HepG2 (cell line): ENCODE measurements around the gene GAPDH. TPM values are rescaled to one million over a fixed set of nuclear protein-coding genes. Genes with fewer than 3 reads are reported as not detected.
A peak's percentile ranks its signal among the peaks of the same experiment; 100 is the strongest.

Experiments used
- BRCA1 ChIP-seq: sonication (generic); formaldehyde crosslinking; IDR thresholded peaks from 2 replicates; pipeline ENCODE4 v1.4.0; 2020; ENCODE audit warnings: missing genetic modification reagents
- HBP1 ChIP-seq: IDR thresholded peaks from 2 replicates; pipeline ENCODE4 v1.6.1; 2016; ENCODE audit warnings: low read depth, control low read depth
- HCFC1 ChIP-seq: fragments of 150-350 bp; IDR thresholded peaks from 2 replicates; pipeline ENCODE4 v1.6.1; 2014; ENCODE audit warnings: low read depth, low read length
- KDM5B ChIP-seq: sonication (generic); formaldehyde crosslinking; IDR thresholded peaks from 2 replicates; pipeline ENCODE4 v1.4.0; 2020; ENCODE audit warnings: missing genetic modification reagents, mild to moderate bottlenecking, borderline replicate concordance
- NFE2L1 ChIP-seq: sonication (generic); formaldehyde crosslinking; IDR thresholded peaks from 2 replicates; pipeline ENCODE4 v1.4.0; 2020; ENCODE audit warnings: missing genetic modification reagents, mild to moderate bottlenecking, borderline replicate concordance
- PBX3 ChIP-seq: sonication (generic); formaldehyde crosslinking; IDR thresholded peaks from 2 replicates; pipeline ENCODE4 v1.8.1; 2023; ENCODE audit warnings: missing genetic modification reagents, inconsistent platforms, borderline replicate concordance
- SMARCC2 ChIP-seq: fragments of 450-650 bp; IDR thresholded peaks from 2 replicates; pipeline ENCODE4 v1.6.1; 2017; ENCODE audit warnings: antibody characterized with exemption, mild to moderate bottlenecking
- TRIM22 ChIP-seq: fragments of 450-650 bp; IDR thresholded peaks from 2 replicates; pipeline ENCODE4 v1.6.1; 2017
- ZHX2 ChIP-seq, 2 experiments: sonication (generic) in 1 of 2; formaldehyde crosslinking in 1 of 2; IDR thresholded peaks; 2 replicates each; pipeline versions ENCODE4 v1.6.1 to v1.9.0; 2014 to 2022; ENCODE audit warnings: antibody characterized with exemption in 1 of 2, borderline replicate concordance in 1 of 2, inconsistent platforms in 1 of 2, low read depth in 1 of 2, missing genetic modification reagents in 1 of 2
- ZNF276 ChIP-seq: sonication (generic); formaldehyde crosslinking; IDR thresholded peaks from 2 replicates; pipeline ENCODE4 v1.4.0; 2020; ENCODE audit warnings: mild to moderate bottlenecking, low read depth, missing genetic modification reagents
- ZNF550 ChIP-seq: sonication (generic); formaldehyde crosslinking; IDR thresholded peaks from 2 replicates; pipeline ENCODE4 v1.4.0; 2020; ENCODE audit warnings: mild to moderate bottlenecking, missing genetic modification reagents, borderline replicate concordance
- ZNF597 ChIP-seq: sonication (generic); formaldehyde crosslinking; IDR thresholded peaks from 2 replicates; pipeline ENCODE4 v1.5.0; 2020; ENCODE audit warnings: missing genetic modification reagents
- ZNF598 ChIP-seq: sonication (generic); formaldehyde crosslinking; IDR thresholded peaks from 2 replicates; pipeline ENCODE4 v1.5.1; 2020; ENCODE audit warnings: mild to moderate bottlenecking, missing genetic modification reagents, borderline replicate concordance
- ZNF850 ChIP-seq: sonication (generic); formaldehyde crosslinking; conservative IDR thresholded peaks from 2 replicates; pipeline ENCODE4 v1.9.0; 2021; ENCODE audit warnings: mild to moderate bottlenecking, missing genetic modification reagents
- polyA plus RNA-seq, 8 experiments: library from polyadenylated mRNA; depleted of rRNA in 3 of 8; stranded (reverse) in 7 of 8; unstranded in 1 of 8; fragments of >200 nt; fragmentation: Illumina TruSeq in 4 of 8; extraction: Trizol in 4 of 8; gene quantifications; 2 replicates each; pipeline versions ENCODE4 v1.2.1 to v1.2.3, GENCODE V29; 2011 to 2016; ENCODE audit warnings: low read depth in 4 of 8, missing spikeins in 1 of 8, mixed read lengths in 1 of 8; ENCODE audit not compliant: insufficient read depth in 1 of 8
- total RNA-seq, 5 experiments: library from RNA; depleted of rRNA; stranded (reverse); fragments of >200 nt; fragmentation: Illumina TruSeq; extraction: Trizol; gene quantifications; 2 replicates each; pipeline ENCODE4 v1.2.3, GENCODE V29; 2016; ENCODE audit warnings: low read depth in 1 of 5

GAPDH gene
- total and polyA plus RNA-seq, 2 of the 13 experiments (the other 11 are each of a cell fraction or from before 2014, with no cell fraction given), result 3,038 to 12,722 TPM

- no peak for TF ChIP-seq ZHX2 (IDR thresholded peaks at IDR 0.05; ENCODE audit: low read depth)
- no peak for TF ChIP-seq ZHX2 (CRISPR knock-in tag; IDR thresholded peaks at IDR 0.05; ENCODE audit: borderline replicate concordance)
- no peak for TF ChIP-seq ZNF550 (CRISPR knock-in tag)
- no peak for TF ChIP-seq NFE2L1 (CRISPR knock-in tag)
- TF ChIP-seq BRCA1 (CRISPR knock-in tag), result 0 out of 2 replicates have a peak, but pooled peaks have one; percentile 17
- TF ChIP-seq PBX3 (CRISPR knock-in tag), result no peak
- no peak for TF ChIP-seq TRIM22
- no peak for TF ChIP-seq ZNF597 (CRISPR knock-in tag)
- peak; percentile 58; the same call in 1 of the 2 replicates for TF ChIP-seq HBP1 (CRISPR knock-in tag)
- TF ChIP-seq KDM5B (CRISPR knock-in tag), result peak; percentile 52; the same call in 1 of the 2 replicates
- TF ChIP-seq HCFC1, result no peak
- no peak for TF ChIP-seq ZNF850 (CRISPR knock-in tag)
- no peak for TF ChIP-seq ZNF598
- no peak for TF ChIP-seq ZNF276 (CRISPR knock-in tag)
- no peak for TF ChIP-seq SMARCC2
Measured at GRCh38 chr12:6532051-6532926, 2.0 kb upstream of the GAPDH start (continued).
